Testis (tissue), 3 donors: ENCODE measurements around the gene PLEKHA7. TPM values are rescaled to one million over a fixed set of nuclear protein-coding genes. Genes with fewer than 3 reads are reported as not detected.
A peak's percentile ranks its signal among the peaks of the same experiment; 100 is the strongest.

Experiments used
- DNase-seq: peaks from one replicate; pipeline ENCODE4 v3.0.0-alpha.2; 2019
- H3K27ac ChIP-seq, 2 donors: fragments of 200-600 bp; sonication (generic); one replicate each; pipeline ENCODE4 v1.5.1; 2019
- H3K27me3 ChIP-seq: fragments of 200-600 bp; sonication (generic); one replicate; pipeline ENCODE4 v1.5.1; 2019
- H3K36me3 ChIP-seq: fragments of 200-600 bp; sonication (generic); one replicate; pipeline ENCODE4 v1.5.1; 2017; ENCODE audit warnings: low read depth; ENCODE audit errors: missing control alignments
- H3K4me1 ChIP-seq: fragments of 200-600 bp; sonication (generic); one replicate; pipeline ENCODE4 v1.5.1; 2019
- H3K4me3 ChIP-seq, 2 donors: fragments of 200-600 bp; sonication (generic); one replicate each; pipeline ENCODE4 v1.5.1; 2017 to 2019
- H3K9me3 ChIP-seq: fragments of 200-600 bp; sonication (generic); one replicate; pipeline ENCODE4 v1.5.1; 2017
- CTCF ChIP-seq, 3 experiments: fragments of 450-650 bp in 2 of 3; fragments of 200-600 bp in 1 of 3; sonication (generic) in 1 of 3; IDR thresholded peaks; one replicate each; pipeline ENCODE4 v1.5.1; 2016 to 2019; ENCODE audit warnings: antibody characterized with exemption in 3 of 3, mild to moderate bottlenecking in 2 of 3, moderate library complexity in 1 of 3
- POLR2A ChIP-seq: fragments of 450-650 bp; IDR thresholded peaks from one replicate; pipeline ENCODE4 v1.6.1; 2017; ENCODE audit warnings: antibody characterized with exemption, mild to moderate bottlenecking, moderate library complexity
- WGBS, 2 donors: methylation state at CpG; one replicate each; pipeline ENCODE4 v1.1.5; 2018; 5-methylcytosine and 5-hydroxymethylcytosine counted together
- intact Hi-C: fragments of 100-400 bp; cut with DNase I; formaldehyde crosslinking; loops from one replicate; pipeline ENCODE4 v1.15.1; 2023; ENCODE audit warnings: low total_unique reads
- polyA plus RNA-seq: library from polyadenylated mRNA; stranded (reverse); fragments of 350-450 nt; fragmentation: Illumina TruSeq; extraction: RNeasy Lipid Tissue Mini Kit (QIAGEN cat#74804); gene quantifications from one replicate; pipeline ENCODE4 v1.2.3, GENCODE V29; 2014; ENCODE audit warnings: low read depth, low replicate concordance; ENCODE audit not compliant: insufficient read depth
- total RNA-seq, 2 donors: library from RNA; depleted of rRNA; stranded (reverse); fragments of >200 nt; gene quantifications; one replicate each; pipeline ENCODE4 v1.2.3, GENCODE V29; 2016

Gene PLEKHA7
- total and polyA plus RNA-seq, 3 donors from 2014 or later: 33.0 to 64.9 (median 63.9) TPM

GRCh38 chr11:16827139-16827538 is 187.1 kb downstream of the PLEKHA7 start:
- Histone ChIP-seq H3K36me3 (no peaks in the 10 kb centered on the region), H3K4me3 (no peak overlapping the region), H3K27ac (no peak overlapping the region), H3K9me3 (no peaks in the 10 kb centered on the region), H3K27me3 (no peaks in the 10 kb centered on the region), H3K4me1 (peaks cover 3% of the 10 kb centered on the region)
- no peak for DNase-seq
- no peak for TF ChIP-seq POLR2A
- TF ChIP-seq CTCF (IDR thresholded peaks at IDR 0.05): no peak
- WGBS, 2 donors: 69 to 88% methylated on average over 2 of the region's 2 CpGs
- intact Hi-C loops: no loop called here

- Histone ChIP-seq H3K27me3 (no peaks in the 10 kb centered on the region), H3K9me3 (no peaks in the 10 kb centered on the region), H3K4me3 (no peak overlapping the region), H3K4me1 (peaks cover 3% of the 10 kb centered on the region), H3K36me3 (no peaks in the 10 kb centered on the region), H3K27ac (peak overlapping the region in 1 of 2 donors; percentile 28)
- WGBS, 2 donors: 76 to 81% methylated on average over 9 of the region's 9 CpGs
- intact Hi-C loops: no loop called here
- DNase-seq: no peak
- TF ChIP-seq POLR2A (no peak), CTCF (IDR thresholded peaks at IDR 0.05) (no peak)
Measured at GRCh38 chr11:16825968-16826367, 188.2 kb downstream of the PLEKHA7 start.

GRCh38 chr11:16825101-16825500 is 189.1 kb downstream of the PLEKHA7 start:
- Histone ChIP-seq H3K4me1 (peaks cover 11% of the 10 kb centered on the region), H3K9me3 (no peaks in the 10 kb centered on the region), H3K27ac (no peak overlapping the region), H3K4me3 (no peak overlapping the region), H3K36me3 (no peaks in the 10 kb centered on the region), H3K27me3 (no peaks in the 10 kb centered on the region)
- TF ChIP-seq POLR2A: no peak
- no peak for TF ChIP-seq CTCF (IDR thresholded peaks at IDR 0.05)
- intact Hi-C loops: no loop called here
- no peak for DNase-seq
- WGBS, 2 donors: 64 to 77% methylated on average over 5 of the region's 5 CpGs

- peak; percentile 94 for DNase-seq
- H3K36me3 ChIP-seq: no peaks in the 10 kb centered on the region
- H3K4me3 ChIP-seq: no peak overlapping the region
- TF ChIP-seq POLR2A (no peak), CTCF (IDR thresholded peaks at IDR 0.05) (peak; percentile 79 to 84 (median 83))
- H3K27ac ChIP-seq: peak overlapping the region in 1 of 2 donors; percentile 50
- peaks cover 14% of the 10 kb centered on the region for H3K4me1 ChIP-seq
- no peaks in the 10 kb centered on the region for H3K27me3 ChIP-seq
- intact Hi-C loops: no loop called here
- 38 to 40% methylated on average over 8 of the region's 8 CpGs for WGBS, 2 donors
- no peaks in the 10 kb centered on the region for H3K9me3 ChIP-seq
Measured at GRCh38 chr11:16820324-16821092, 193.7 kb downstream of the PLEKHA7 start.

- H3K4me1 ChIP-seq: peaks cover 31% of the 10 kb centered on the region
- TF ChIP-seq CTCF (IDR thresholded peaks at IDR 0.05): no peak
- TF ChIP-seq POLR2A: no peak
- no peaks in the 10 kb centered on the region for H3K9me3 ChIP-seq
- 62 to 73% methylated on average over 4 of the region's 4 CpGs for WGBS, 2 donors
- DNase-seq: no peak
- H3K36me3 ChIP-seq: no peaks in the 10 kb centered on the region
- no peak overlapping the region for H3K4me3 ChIP-seq
- no peak overlapping the region for H3K27ac ChIP-seq
- intact Hi-C loops: no loop called here
- no peaks in the 10 kb centered on the region for H3K27me3 ChIP-seq
Measured at GRCh38 chr11:16818284-16818683, 195.9 kb downstream of the PLEKHA7 start.
